H1 (cell line): ENCODE results near the gene KIF1C. TPM values are rescaled to one million over a fixed set of nuclear protein-coding genes. Genes with fewer than 3 reads are reported as not detected.

ENCODE experiments used
- ASH2L ChIP-seq: fragments of 200-600, 300-600 bp; sonication (generic); IDR thresholded peaks from one replicate; pipeline ENCODE4 v1.7.1; 2017; ENCODE audit warnings: low read length
- CTBP2 ChIP-seq: IDR thresholded peaks from 2 replicates; pipeline ENCODE4 v1.7.0; 2011; ENCODE audit warnings: borderline replicate concordance, mild to moderate bottlenecking, moderate library complexity, mixed read lengths, low read length; ENCODE audit not compliant: insufficient read depth, insufficient read length
- KDM4A ChIP-seq: IDR thresholded peaks from one replicate; pipeline ENCODE4 v1.7.1; 2012; ENCODE audit warnings: low read depth, mild to moderate bottlenecking, moderate library complexity, low read length, inconsistent platforms; ENCODE audit not compliant: severe bottlenecking
- POLR2AphosphoS5 ChIP-seq: IDR thresholded peaks from 2 replicates; pipeline ENCODE4 v1.6.1; 2011; ENCODE audit warnings: low read depth, low read length
- SIRT6 ChIP-seq: IDR thresholded peaks from one replicate; pipeline ENCODE4 v1.7.1; 2012; ENCODE audit warnings: low read length, inconsistent platforms
- SUZ12 ChIP-seq: fragments of 200-600 bp; sonication (generic); IDR thresholded peaks from 2 replicates; pipeline ENCODE4 v1.6.1; 2012; ENCODE audit warnings: mild to moderate bottlenecking, inconsistent platforms, low read length, moderate library complexity, mixed read lengths
- TAF7 ChIP-seq: optimal IDR thresholded peaks from 2 replicates; pipeline ENCODE3; 2011; ENCODE audit warnings: low read depth, mild to moderate bottlenecking, inconsistent platforms, low read length, moderate library complexity, borderline replicate concordance
- polyA plus RNA-seq, 7 experiments: library from polyadenylated mRNA; depleted of rRNA in 3 of 7; stranded (reverse) in 5 of 7; unstranded in 2 of 7; fragments of >200 nt in 5 of 7; fragments of 200-250 nt in 2 of 7; gene quantifications; 1 replicate in 5 of 7; 2 replicates in 1 of 7; 4 replicates in 1 of 7; pipeline versions ENCODE4 v1.2.1 to v1.2.3, GENCODE V29; 2011 to 2013; ENCODE audit warnings: missing spikeins in 2 of 7, mixed read lengths in 2 of 7
- total RNA-seq: library from RNA; stranded (reverse); fragmentation: NEBNext Ultra II Directional; extraction: Animal tissue kit (Norgen Biotek cat#: 25700); gene quantifications from 2 replicates; pipeline ENCODE4 v1.2.1, GENCODE V29; 2021
- TF ChIP-seq, protein P1 (sequence below): fragments of 300-600 bp; sonication (generic); IDR thresholded peaks from 2 replicates; pipeline ENCODE4 v1.7.1; 2012; ENCODE audit warnings: low read length, moderate library complexity, mild to moderate bottlenecking, inconsistent platforms; ENCODE audit not compliant: insufficient replicate concordance

KIF1C gene
- total and polyA plus RNA-seq, 2 of the 8 experiments (the other 6 are each of a cell fraction or from before 2014, with no cell fraction given): 14.3 to 114 TPM

DNA sequence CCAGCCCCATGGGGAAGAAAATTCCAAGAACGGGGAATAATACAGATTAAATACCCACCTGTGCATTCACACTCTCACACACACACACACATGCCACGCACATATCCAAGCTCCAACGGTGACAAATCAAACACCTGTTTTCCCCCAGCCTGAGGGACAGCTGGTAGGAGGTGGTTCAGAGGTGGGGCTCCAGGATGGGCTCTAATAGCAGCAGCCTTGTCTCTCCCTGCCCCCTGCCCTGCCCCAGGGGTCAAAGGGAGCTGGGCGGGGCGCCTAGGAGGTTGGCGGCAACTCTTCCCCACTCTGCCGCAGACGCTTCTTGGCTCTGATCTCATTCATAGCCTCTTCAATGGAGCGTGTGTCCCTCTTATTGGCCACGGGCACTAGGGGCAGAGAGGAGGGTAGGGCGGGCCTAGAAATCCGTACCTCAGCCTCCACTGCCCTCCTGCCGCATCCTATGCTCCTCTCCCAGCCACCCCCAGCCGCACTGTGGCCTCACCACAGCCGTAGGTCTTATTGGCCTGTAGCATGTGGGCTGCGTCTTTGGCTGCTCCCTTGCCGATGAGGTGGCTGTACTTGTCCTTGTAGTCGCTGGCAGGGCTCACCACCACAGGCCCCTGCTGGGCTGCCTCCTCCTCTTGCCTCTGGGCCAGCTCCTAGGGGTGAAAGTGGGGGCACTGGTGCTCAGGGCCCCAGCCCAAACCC lies 38.3 kb upstream of the KIF1C start (continued):
- TF ChIP-seq KDM4A: no peak
- no peak for TF ChIP-seq ASH2L
- TF ChIP-seq, protein P1, sequence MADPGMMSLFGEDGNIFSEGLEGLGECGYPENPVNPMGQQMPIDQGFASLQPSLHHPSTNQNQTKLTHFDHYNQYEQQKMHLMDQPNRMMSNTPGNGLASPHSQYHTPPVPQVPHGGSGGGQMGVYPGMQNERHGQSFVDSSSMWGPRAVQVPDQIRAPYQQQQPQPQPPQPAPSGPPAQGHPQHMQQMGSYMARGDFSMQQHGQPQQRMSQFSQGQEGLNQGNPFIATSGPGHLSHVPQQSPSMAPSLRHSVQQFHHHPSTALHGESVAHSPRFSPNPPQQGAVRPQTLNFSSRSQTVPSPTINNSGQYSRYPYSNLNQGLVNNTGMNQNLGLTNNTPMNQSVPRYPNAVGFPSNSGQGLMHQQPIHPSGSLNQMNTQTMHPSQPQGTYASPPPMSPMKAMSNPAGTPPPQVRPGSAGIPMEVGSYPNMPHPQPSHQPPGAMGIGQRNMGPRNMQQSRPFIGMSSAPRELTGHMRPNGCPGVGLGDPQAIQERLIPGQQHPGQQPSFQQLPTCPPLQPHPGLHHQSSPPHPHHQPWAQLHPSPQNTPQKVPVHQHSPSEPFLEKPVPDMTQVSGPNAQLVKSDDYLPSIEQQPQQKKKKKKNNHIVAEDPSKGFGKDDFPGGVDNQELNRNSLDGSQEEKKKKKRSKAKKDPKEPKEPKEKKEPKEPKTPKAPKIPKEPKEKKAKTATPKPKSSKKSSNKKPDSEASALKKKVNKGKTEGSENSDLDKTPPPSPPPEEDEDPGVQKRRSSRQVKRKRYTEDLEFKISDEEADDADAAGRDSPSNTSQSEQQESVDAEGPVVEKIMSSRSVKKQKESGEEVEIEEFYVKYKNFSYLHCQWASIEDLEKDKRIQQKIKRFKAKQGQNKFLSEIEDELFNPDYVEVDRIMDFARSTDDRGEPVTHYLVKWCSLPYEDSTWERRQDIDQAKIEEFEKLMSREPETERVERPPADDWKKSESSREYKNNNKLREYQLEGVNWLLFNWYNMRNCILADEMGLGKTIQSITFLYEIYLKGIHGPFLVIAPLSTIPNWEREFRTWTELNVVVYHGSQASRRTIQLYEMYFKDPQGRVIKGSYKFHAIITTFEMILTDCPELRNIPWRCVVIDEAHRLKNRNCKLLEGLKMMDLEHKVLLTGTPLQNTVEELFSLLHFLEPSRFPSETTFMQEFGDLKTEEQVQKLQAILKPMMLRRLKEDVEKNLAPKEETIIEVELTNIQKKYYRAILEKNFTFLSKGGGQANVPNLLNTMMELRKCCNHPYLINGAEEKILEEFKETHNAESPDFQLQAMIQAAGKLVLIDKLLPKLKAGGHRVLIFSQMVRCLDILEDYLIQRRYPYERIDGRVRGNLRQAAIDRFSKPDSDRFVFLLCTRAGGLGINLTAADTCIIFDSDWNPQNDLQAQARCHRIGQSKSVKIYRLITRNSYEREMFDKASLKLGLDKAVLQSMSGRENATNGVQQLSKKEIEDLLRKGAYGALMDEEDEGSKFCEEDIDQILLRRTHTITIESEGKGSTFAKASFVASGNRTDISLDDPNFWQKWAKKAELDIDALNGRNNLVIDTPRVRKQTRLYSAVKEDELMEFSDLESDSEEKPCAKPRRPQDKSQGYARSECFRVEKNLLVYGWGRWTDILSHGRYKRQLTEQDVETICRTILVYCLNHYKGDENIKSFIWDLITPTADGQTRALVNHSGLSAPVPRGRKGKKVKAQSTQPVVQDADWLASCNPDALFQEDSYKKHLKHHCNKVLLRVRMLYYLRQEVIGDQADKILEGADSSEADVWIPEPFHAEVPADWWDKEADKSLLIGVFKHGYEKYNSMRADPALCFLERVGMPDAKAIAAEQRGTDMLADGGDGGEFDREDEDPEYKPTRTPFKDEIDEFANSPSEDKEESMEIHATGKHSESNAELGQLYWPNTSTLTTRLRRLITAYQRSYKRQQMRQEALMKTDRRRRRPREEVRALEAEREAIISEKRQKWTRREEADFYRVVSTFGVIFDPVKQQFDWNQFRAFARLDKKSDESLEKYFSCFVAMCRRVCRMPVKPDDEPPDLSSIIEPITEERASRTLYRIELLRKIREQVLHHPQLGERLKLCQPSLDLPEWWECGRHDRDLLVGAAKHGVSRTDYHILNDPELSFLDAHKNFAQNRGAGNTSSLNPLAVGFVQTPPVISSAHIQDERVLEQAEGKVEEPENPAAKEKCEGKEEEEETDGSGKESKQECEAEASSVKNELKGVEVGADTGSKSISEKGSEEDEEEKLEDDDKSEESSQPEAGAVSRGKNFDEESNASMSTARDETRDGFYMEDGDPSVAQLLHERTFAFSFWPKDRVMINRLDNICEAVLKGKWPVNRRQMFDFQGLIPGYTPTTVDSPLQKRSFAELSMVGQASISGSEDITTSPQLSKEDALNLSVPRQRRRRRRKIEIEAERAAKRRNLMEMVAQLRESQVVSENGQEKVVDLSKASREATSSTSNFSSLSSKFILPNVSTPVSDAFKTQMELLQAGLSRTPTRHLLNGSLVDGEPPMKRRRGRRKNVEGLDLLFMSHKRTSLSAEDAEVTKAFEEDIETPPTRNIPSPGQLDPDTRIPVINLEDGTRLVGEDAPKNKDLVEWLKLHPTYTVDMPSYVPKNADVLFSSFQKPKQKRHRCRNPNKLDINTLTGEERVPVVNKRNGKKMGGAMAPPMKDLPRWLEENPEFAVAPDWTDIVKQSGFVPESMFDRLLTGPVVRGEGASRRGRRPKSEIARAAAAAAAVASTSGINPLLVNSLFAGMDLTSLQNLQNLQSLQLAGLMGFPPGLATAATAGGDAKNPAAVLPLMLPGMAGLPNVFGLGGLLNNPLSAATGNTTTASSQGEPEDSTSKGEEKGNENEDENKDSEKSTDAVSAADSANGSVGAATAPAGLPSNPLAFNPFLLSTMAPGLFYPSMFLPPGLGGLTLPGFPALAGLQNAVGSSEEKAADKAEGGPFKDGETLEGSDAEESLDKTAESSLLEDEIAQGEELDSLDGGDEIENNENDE: no peak
- no peak for TF ChIP-seq SIRT6
- no peak for TF ChIP-seq POLR2AphosphoS5
- no peak for TF ChIP-seq SUZ12
- no peak for TF ChIP-seq CTBP2
- no peak for TF ChIP-seq TAF7
